T-cell (primary cell): ENCODE data around the gene HCFC1R1. TPM values are rescaled to one million over a fixed set of nuclear protein-coding genes. Genes with fewer than 3 reads are reported as not detected.

Experiments used
- ATAC-seq, 4 experiments: fragments of 200-7000 bp in 3 of 4; fragments of 150-1000 bp in 1 of 4; cut with Tn5 transposase; replicated peaks in 1 of 4; 1 replicate in 3 of 4; 2 replicates in 1 of 4; pipeline ENCODE4 v1.10.0; 2021; ENCODE audit warnings: moderate library complexity in 3 of 4, mild to moderate bottlenecking in 2 of 4, moderate number of reproducible peaks in 1 of 4
- CTCF ChIA-PET, 2 donors: fragments of 300-600 bp; sonication (Branson Sonifier 250); formaldehyde crosslinking; loops; one replicate each; lab custom pipeline; 2022; ENCODE audit warnings: antibody characterized with exemption in 2 of 2; lab: Charles Lee
- POLR2A ChIA-PET, 2 donors: fragments of 300-600 bp; sonication (Branson Sonifier 250); formaldehyde crosslinking; loops; one replicate each; lab custom pipeline; 2022; ENCODE audit warnings: antibody characterized with exemption in 2 of 2; lab: Charles Lee
- DNase-seq, 35 experiments: peaks; one replicate each; pipeline versions ENCODE4 v3.0.0 to v3.0.0-alpha.2; 2013 to 2023
- H3K27ac ChIP-seq: one replicate; pipeline ENCODE4 v1.5.1; 2013; ENCODE audit warnings: low read length
- H3K27me3 ChIP-seq, 2 experiments: replicated peaks in 1 of 2; 1 replicate in 1 of 2; 2 replicates in 1 of 2; pipeline versions ENCODE4 v1.6.1 to v1.7.0; 2013; ENCODE audit warnings: low read length in 1 of 2, mixed read lengths in 1 of 2; ENCODE audit not compliant: control insufficient read depth in 2 of 2, insufficient read depth in 2 of 2; ENCODE audit errors: extremely low read depth in 1 of 2
- H3K36me3 ChIP-seq, 2 donors: 1 replicate in 1 of 2; 2 replicates in 1 of 2; pipeline versions ENCODE4 v1.6.1 to v1.7.0; 2013; ENCODE audit warnings: low read length in 1 of 2; ENCODE audit not compliant: control insufficient read depth in 2 of 2, insufficient read depth in 1 of 2; ENCODE audit errors: extremely low read depth in 1 of 2
- H3K4me1 ChIP-seq, 2 experiments: 1 replicate in 1 of 2; 2 replicates in 1 of 2; pipeline versions ENCODE4 v1.6.1 to v1.7.0; 2013; ENCODE audit warnings: low read length in 2 of 2, mixed read lengths in 1 of 2; ENCODE audit not compliant: insufficient read depth in 2 of 2, control insufficient read depth in 1 of 2; ENCODE audit errors: extremely low read depth in 1 of 2
- H3K4me3 ChIP-seq, 2 donors: 1 replicate in 1 of 2; 2 replicates in 1 of 2; pipeline versions ENCODE4 v1.5.1 to v1.7.0; 2013; ENCODE audit warnings: mild to moderate bottlenecking in 2 of 2, low read length in 1 of 2, moderate library complexity in 1 of 2; ENCODE audit not compliant: control insufficient read depth in 1 of 2; ENCODE audit errors: extremely low read depth in 1 of 2
- H3K9me3 ChIP-seq: 2 replicates; pipeline ENCODE4 v1.7.0; 2013
- H3K27ac Mint-ChIP-seq, 2 donors: one replicate each; pipeline ENCODE4 v1.8.0; 2020 to 2021; ENCODE audit warnings: mild to moderate bottlenecking in 2 of 2, mixed read lengths in 2 of 2
- H3K27me3 Mint-ChIP-seq, 2 donors: one replicate each; pipeline ENCODE4 v1.8.0; 2021 to 2022; ENCODE audit warnings: mixed read lengths in 2 of 2
- H3K36me3 Mint-ChIP-seq: one replicate; pipeline ENCODE4 v1.8.0; 2021; ENCODE audit warnings: mixed read lengths
- H3K4me1 Mint-ChIP-seq, 3 donors: one replicate each; pipeline ENCODE4 v1.8.0; 2020 to 2022; ENCODE audit warnings: mixed read lengths in 3 of 3, mild to moderate bottlenecking in 1 of 3
- H3K4me3 Mint-ChIP-seq, 3 donors: one replicate each; pipeline ENCODE4 v1.8.0; 2020 to 2022; ENCODE audit warnings: mild to moderate bottlenecking in 3 of 3, mixed read lengths in 3 of 3, moderate library complexity in 3 of 3
- H3K9me3 Mint-ChIP-seq, 3 donors: one replicate each; pipeline ENCODE4 v1.8.0; 2020 to 2022; ENCODE audit warnings: mixed read lengths in 3 of 3
- WGBS: methylation state at CpG from one replicate; pipeline ENCODE4 v1.1.5; 2013; ENCODE audit warnings: missing lambda C conversion rate; ENCODE audit not compliant: insufficient coverage; 5-methylcytosine and 5-hydroxymethylcytosine counted together
- total RNA-seq, 35 experiments: library from RNA in 6 of 35; stranded (reverse) in 6 of 35; fragments of 120-200 nt in 1 of 35; gene quantifications; one replicate each; pipeline versions ENCODE4 v1.2.1 to v1.2.4 and lab custom pipeline; 2013 to 2026

The HCFC1R1 gene
- total RNA-seq, 5 donors from 2014 or later (not counting 1 experiment from before 2014, with no cell fraction given): 11.4 to 25.9 (median 22.3) TPM

- Mint-ChIP-seq H3K9me3 (no peaks in the 10 kb centered on the region), H3K4me3 (peak overlapping the region; percentile 74 to 77 (median 74)), H3K4me1 (peaks cover 10 to 15% (median 15%) of the 10 kb centered on the region in 3 donors), H3K27ac (peak overlapping the region; percentile 66), H3K27me3 (no peaks in the 10 kb centered on the region), H3K36me3 (no peaks in the 10 kb centered on the region)
- H3K36me3 ChIP-seq: no peaks in the 10 kb centered on the region
- H3K4me3 ChIP-seq: peak overlapping the region in 1 of 2 donors; percentile 94
- ATAC-seq (no peak), DNase-seq (no peak)
- H3K9me3 ChIP-seq: no peaks in the 10 kb centered on the region
- H3K27ac ChIP-seq: no peak overlapping the region
- ChIA-PET POLR2A (interaction anchor here in 1 of 2 donors (0.6 kb wide), 1 partner anchor 46 kb away, joined by 6 read pairs; no protein-coding TSS in a partner anchor), CTCF (no interaction called here)
- WGBS: 91% methylated on average over 17 of the region's 33 CpGs
- H3K4me1 ChIP-seq: peaks cover 2 to 27% of the 10 kb centered on the region in 2 experiments
- peaks cover 0 to 37% of the 10 kb centered on the region in 2 experiments for H3K27me3 ChIP-seq
These were observed 42.4 kb downstream of the HCFC1R1 start for GRCh38 chr16:2981177-2981898.

GRCh38 chr16:2980227-2981176 lies 43.2 kb downstream of the HCFC1R1 start, which contains the start of gene PKMYT1:
Gene PKMYT1, minus strand, starts transcription at chr16:2980446. Its CDS starts 789 bp downstream, at chr16:2979657.
- Histone ChIP-seq H3K36me3 (no peaks in the 10 kb centered on the region), H3K4me3 (peak within 1 kb of the TSS; percentile 88 to 94), H3K9me3 (no peaks in the 10 kb centered on the region), H3K27me3 (peaks cover 0 to 31% of the 10 kb centered on the region in 2 experiments), H3K4me1 (peaks cover 2 to 27% of the 10 kb centered on the region in 2 experiments), H3K27ac (peak within 1 kb of the TSS; percentile 81)
- no peaks in the 10 kb centered on the region for H3K36me3 Mint-ChIP-seq
- H3K27me3 Mint-ChIP-seq: no peaks in the 10 kb centered on the region
- H3K27ac Mint-ChIP-seq: peak within 1 kb of the TSS; percentile 66
- WGBS: 7% methylated on average over 84 of the region's 91 CpGs
- H3K4me3 Mint-ChIP-seq: peak within 1 kb of the TSS; percentile 74 to 77 (median 74)
- H3K9me3 Mint-ChIP-seq: no peaks in the 10 kb centered on the region
- ATAC-seq: peak; percentile 91 to 95 (median 94)
- CTCF ChIA-PET: no interaction called here
- POLR2A ChIA-PET: interaction anchor here in 1 of 2 donors (0.6 kb wide), 2 partner anchors 12 to 47 kb away, joined by 4 to 6 read pairs; no protein-coding TSS in a partner anchor
- peaks cover 10 to 15% (median 15%) of the 10 kb centered on the region in 3 donors for H3K4me1 Mint-ChIP-seq
- peak; percentile 80 to 97 (median 92) for DNase-seq

GRCh38 chr16:2979669-2980226 lies 44.0 kb downstream of the HCFC1R1 start:
- no peaks in the 10 kb centered on the region for H3K9me3 Mint-ChIP-seq
- H3K27me3 Mint-ChIP-seq: no peaks in the 10 kb centered on the region
- Histone ChIP-seq H3K27ac (no peak overlapping the region), H3K9me3 (no peaks in the 10 kb centered on the region), H3K36me3 (no peaks in the 10 kb centered on the region), H3K4me3 (peak overlapping the region in 1 of 2 donors; percentile 88), H3K27me3 (peaks cover 0 to 28% of the 10 kb centered on the region in 2 experiments), H3K4me1 (peaks cover 2 to 27% of the 10 kb centered on the region in 2 experiments)
- H3K36me3 Mint-ChIP-seq: no peaks in the 10 kb centered on the region
- CTCF ChIA-PET: no interaction called here
- ATAC-seq: no peak
- no peak for DNase-seq
- POLR2A ChIA-PET: no interaction called here
- H3K4me1 Mint-ChIP-seq: peaks cover 10 to 15% (median 15%) of the 10 kb centered on the region in 3 donors
- WGBS: under 1% methylated on average over 30 of the region's 43 CpGs
- no peak overlapping the region for H3K27ac Mint-ChIP-seq
- H3K4me3 Mint-ChIP-seq: peak overlapping the region; percentile 47 to 74 (median 50)

GRCh38 chr16:2977440-2977839 lies 46.3 kb downstream of the HCFC1R1 start:
- Histone ChIP-seq H3K27me3 (peaks cover 0 to 24% of the 10 kb centered on the region in 2 experiments), H3K4me1 (peaks cover 2 to 17% of the 10 kb centered on the region in 2 experiments), H3K36me3 (no peaks in the 10 kb centered on the region), H3K9me3 (no peaks in the 10 kb centered on the region), H3K4me3 (no peak overlapping the region), H3K27ac (no peak overlapping the region)
- DNase-seq: no peak
- Mint-ChIP-seq H3K27ac (no peak overlapping the region), H3K4me1 (peaks cover 6 to 12% (median 10%) of the 10 kb centered on the region in 3 donors), H3K4me3 (no peak overlapping the region), H3K36me3 (no peaks in the 10 kb centered on the region), H3K9me3 (no peaks in the 10 kb centered on the region), H3K27me3 (no peaks in the 10 kb centered on the region)
- no peak for ATAC-seq
- CTCF ChIA-PET: interaction anchor here in 1 of 2 donors (0.6 kb wide), 1 partner anchor 57 kb away, joined by 3 read pairs; no protein-coding TSS in a partner anchor
- 96% methylated on average over 5 of the region's 6 CpGs for WGBS
- POLR2A ChIA-PET: no interaction called here

- Mint-ChIP-seq H3K4me3 (no peak overlapping the region), H3K36me3 (no peaks in the 10 kb centered on the region), H3K4me1 (peaks cover 6 to 11% (median 7%) of the 10 kb centered on the region in 3 donors), H3K9me3 (no peaks in the 10 kb centered on the region), H3K27ac (no peak overlapping the region), H3K27me3 (peaks cover 0 to 4% of the 10 kb centered on the region in 2 donors)
- Histone ChIP-seq H3K27me3 (peaks cover 0 to 25% of the 10 kb centered on the region in 2 experiments), H3K27ac (no peak overlapping the region), H3K4me3 (no peak overlapping the region), H3K36me3 (no peaks in the 10 kb centered on the region), H3K9me3 (no peaks in the 10 kb centered on the region), H3K4me1 (peaks cover 2 to 17% of the 10 kb centered on the region in 2 experiments)
- ChIA-PET CTCF (interaction anchor here in 1 of 2 donors (0.6 kb wide), 1 partner anchor 56 kb away, joined by 3 read pairs; no protein-coding TSS in a partner anchor), POLR2A (no interaction called here)
- no peak for ATAC-seq
- DNase-seq: no peak
- WGBS: 89% methylated on average over 9 of the region's 15 CpGs
These were observed 47.1 kb downstream of the HCFC1R1 start for GRCh38 chr16:2976673-2977072.
